Osteocyte (in vitro differentiated cells): Measurements from ENCODE around the gene JAK1. TPM values are rescaled to one million over a fixed set of nuclear protein-coding genes. Genes with fewer than 3 reads are reported as not detected.
"Not testable (repeated sequence)": the region's sequence is repeated elsewhere in the genome, so short reads cannot be mapped to it uniquely, and the experiment has no call there.

ENCODE experiments used
- DNase-seq: peaks from one replicate; pipeline ENCODE4 v3.0.0; 2021; ENCODE audit warnings: mixed read lengths; ENCODE audit not compliant: unreplicated experiment; ENCODE audit errors: extremely low spot score
- H3K27ac Mint-ChIP-seq: one replicate; pipeline ENCODE4 v1.8.0; 2021; ENCODE audit warnings: mild to moderate bottlenecking, mixed read lengths; ENCODE audit not compliant: unreplicated experiment
- H3K27me3 Mint-ChIP-seq: one replicate; pipeline ENCODE4 v1.8.0; 2021; ENCODE audit warnings: mixed read lengths; ENCODE audit not compliant: unreplicated experiment
- H3K36me3 Mint-ChIP-seq: one replicate; pipeline ENCODE4 v1.8.0; 2021; ENCODE audit warnings: mixed read lengths; ENCODE audit not compliant: unreplicated experiment
- H3K4me1 Mint-ChIP-seq: one replicate; pipeline ENCODE4 v1.8.0; 2021; ENCODE audit warnings: mixed read lengths; ENCODE audit not compliant: unreplicated experiment
- H3K4me3 Mint-ChIP-seq: one replicate; pipeline ENCODE4 v1.8.0; 2021; ENCODE audit warnings: mild to moderate bottlenecking, moderate library complexity, mixed read lengths; ENCODE audit not compliant: unreplicated experiment
- H3K9me3 Mint-ChIP-seq: one replicate; pipeline ENCODE4 v1.8.0; 2021; ENCODE audit warnings: mixed read lengths; ENCODE audit not compliant: unreplicated experiment
- total RNA-seq: library from RNA; stranded (reverse); gene quantifications from 2 replicates; pipeline ENCODE4 v1.2.1, GENCODE V29; 2021
- TF ChIP-seq, protein P1 (sequence below): fragments of 200-600 bp; sonication (generic); IDR thresholded peaks from 2 replicates; pipeline ENCODE4 v1.5.0; 2021; ENCODE audit warnings: antibody characterized with exemption, mild to moderate bottlenecking, moderate library complexity

Gene JAK1
- total RNA-seq, 1 donor from 2014 or later: 103 TPM

DNA sequence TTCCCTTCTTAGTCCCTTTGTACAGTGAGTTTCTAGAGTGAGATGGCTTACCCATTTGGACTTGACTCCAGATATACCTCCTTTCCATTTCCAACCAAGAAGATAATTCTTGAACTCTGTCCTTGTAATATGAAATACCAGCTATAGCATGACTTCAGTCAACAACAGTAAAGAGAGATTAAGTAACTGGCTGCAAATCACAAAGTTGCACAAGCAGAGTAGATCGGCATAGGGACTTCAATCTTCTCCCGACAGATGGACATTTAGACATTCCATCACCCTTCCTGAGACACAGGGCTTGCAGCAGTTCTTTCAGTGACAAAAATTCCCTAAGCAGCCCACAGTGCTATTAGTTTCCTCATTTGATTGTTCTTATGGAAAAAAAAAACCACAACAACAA lies 44.6 kb downstream of the JAK1 start:
- no peaks in the 10 kb centered on the region for H3K9me3 Mint-ChIP-seq
- TF ChIP-seq, protein P1, sequence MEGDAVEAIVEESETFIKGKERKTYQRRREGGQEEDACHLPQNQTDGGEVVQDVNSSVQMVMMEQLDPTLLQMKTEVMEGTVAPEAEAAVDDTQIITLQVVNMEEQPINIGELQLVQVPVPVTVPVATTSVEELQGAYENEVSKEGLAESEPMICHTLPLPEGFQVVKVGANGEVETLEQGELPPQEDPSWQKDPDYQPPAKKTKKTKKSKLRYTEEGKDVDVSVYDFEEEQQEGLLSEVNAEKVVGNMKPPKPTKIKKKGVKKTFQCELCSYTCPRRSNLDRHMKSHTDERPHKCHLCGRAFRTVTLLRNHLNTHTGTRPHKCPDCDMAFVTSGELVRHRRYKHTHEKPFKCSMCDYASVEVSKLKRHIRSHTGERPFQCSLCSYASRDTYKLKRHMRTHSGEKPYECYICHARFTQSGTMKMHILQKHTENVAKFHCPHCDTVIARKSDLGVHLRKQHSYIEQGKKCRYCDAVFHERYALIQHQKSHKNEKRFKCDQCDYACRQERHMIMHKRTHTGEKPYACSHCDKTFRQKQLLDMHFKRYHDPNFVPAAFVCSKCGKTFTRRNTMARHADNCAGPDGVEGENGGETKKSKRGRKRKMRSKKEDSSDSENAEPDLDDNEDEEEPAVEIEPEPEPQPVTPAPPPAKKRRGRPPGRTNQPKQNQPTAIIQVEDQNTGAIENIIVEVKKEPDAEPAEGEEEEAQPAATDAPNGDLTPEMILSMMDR: no peak
- no peaks in the 10 kb centered on the region for H3K36me3 Mint-ChIP-seq
- peaks cover 61% of the 10 kb centered on the region for H3K4me1 Mint-ChIP-seq
- no peak overlapping the region for H3K4me3 Mint-ChIP-seq
- H3K27ac Mint-ChIP-seq: peak overlapping the region; percentile 78
- DNase-seq: no peak
- no peaks in the 10 kb centered on the region for H3K27me3 Mint-ChIP-seq

DNA sequence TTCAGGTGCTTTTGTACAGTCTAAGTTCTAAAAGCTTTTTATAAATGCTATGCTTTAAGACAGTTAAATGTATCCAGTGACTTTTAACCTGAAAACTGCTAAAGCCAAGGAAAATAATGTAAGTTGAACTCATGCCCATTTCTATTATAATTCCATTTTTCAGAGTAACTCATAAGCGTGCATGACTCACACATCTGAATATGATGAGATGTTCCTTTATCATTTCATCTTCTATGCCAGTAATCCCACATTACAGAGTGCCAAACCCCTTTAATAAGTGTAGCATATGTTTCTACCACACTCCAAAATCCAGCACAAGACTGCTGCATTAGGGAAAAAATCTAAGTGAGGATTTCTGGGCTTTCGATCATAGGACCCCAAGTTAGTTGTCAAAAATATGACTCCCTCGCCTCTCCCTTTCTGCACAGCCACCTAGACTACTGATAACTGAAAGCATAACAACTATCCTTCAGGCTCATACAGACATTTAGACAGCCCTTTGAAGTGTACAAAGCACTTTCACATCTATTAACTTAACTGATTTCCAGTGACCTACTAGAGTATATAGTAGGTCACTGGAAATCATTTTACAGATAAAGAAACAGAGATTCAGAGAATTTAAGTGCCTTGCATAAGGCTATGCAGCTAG lies 45.3 kb downstream of the JAK1 start:
- no peaks in the 10 kb centered on the region for H3K36me3 Mint-ChIP-seq
- H3K27ac Mint-ChIP-seq: peak overlapping the region; percentile 78
- H3K9me3 Mint-ChIP-seq: no peaks in the 10 kb centered on the region
- no peaks in the 10 kb centered on the region for H3K27me3 Mint-ChIP-seq
- no peak for DNase-seq
- peaks cover 67% of the 10 kb centered on the region for H3K4me1 Mint-ChIP-seq
- TF ChIP-seq, protein P1: no peak
- H3K4me3 Mint-ChIP-seq: no peak overlapping the region

DNA sequence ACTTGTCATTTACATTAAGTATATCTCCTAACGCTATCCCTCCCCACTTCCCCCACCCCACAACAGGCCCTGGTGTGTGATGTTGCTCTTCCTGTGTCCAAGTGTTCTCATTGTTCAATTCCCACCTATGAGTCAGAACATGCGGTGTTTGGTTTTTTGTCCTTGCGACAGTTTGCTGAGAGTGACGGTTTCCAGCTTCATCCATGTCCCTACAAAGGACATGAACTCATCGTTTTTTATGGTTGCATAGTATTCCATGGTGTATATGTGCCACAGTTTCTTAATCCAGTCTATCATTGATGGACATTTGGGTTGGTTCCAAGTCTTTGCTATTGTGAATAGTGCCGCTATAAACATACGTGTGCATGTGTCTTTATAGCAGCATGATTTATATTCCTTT lies 47.2 kb downstream of the JAK1 start:
- not testable (repeated sequence) for H3K9me3 Mint-ChIP-seq, H3K36me3 Mint-ChIP-seq, H3K27ac Mint-ChIP-seq, DNase-seq, H3K27me3 Mint-ChIP-seq, H3K4me3 Mint-ChIP-seq
- peaks cover 76% of the 10 kb centered on the region for H3K4me1 Mint-ChIP-seq

DNA sequence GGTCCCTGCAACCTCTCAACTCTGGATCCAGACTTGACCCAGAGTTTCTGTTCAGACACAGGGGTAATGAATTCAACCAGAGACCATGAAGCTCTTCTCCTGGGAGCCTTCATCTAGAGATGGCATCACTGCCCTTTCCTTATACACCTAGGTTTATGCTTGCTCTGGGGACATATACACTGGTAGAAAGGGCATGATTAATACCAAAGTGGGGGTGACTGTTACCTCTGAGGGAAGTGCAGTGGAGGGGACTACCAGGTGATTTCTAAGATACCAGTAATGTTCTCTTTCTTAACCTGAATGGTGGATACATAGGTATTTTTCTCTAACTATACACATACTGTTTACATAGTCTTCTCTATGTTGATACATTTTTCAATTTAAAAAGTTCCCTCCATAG lies 48.4 kb downstream of the JAK1 start:
- peaks cover 80% of the 10 kb centered on the region for H3K4me1 Mint-ChIP-seq
- no peaks in the 10 kb centered on the region for H3K9me3 Mint-ChIP-seq
- H3K36me3 Mint-ChIP-seq: no peaks in the 10 kb centered on the region
- H3K27ac Mint-ChIP-seq: peak overlapping the region; percentile 90
- DNase-seq: no peak
- H3K4me3 Mint-ChIP-seq: peak overlapping the region; percentile 26
- H3K27me3 Mint-ChIP-seq: no peaks in the 10 kb centered on the region
- TF ChIP-seq, protein P1: no peak

DNA sequence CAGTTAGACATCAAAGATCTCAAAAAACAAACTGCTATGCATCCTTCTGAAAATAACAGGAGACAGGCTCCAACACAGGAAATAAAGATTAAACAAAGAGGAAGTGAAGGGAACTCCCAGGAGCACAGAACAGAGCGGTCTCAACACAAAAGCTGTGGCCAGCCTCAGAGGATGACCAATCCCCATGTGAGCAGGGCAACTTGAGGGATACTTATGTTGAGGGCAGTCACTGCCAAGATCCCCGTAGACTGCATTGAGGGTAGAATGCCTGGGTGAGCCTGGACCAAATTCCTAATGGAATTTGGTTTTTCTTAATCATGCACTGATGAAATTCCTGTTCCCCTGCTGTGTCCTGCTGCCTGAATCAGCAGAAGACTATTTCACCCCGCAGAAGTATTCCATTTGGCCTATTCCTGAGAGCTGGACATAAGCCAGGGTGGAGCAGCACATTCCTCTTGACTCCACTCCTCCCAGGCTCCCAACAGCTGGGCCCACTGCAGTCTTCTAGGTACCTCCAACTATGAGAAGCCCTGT lies 49.0 kb downstream of the JAK1 start:
- peak overlapping the region; percentile 90 for H3K27ac Mint-ChIP-seq
- no peaks in the 10 kb centered on the region for H3K36me3 Mint-ChIP-seq
- no peaks in the 10 kb centered on the region for H3K9me3 Mint-ChIP-seq
- H3K4me1 Mint-ChIP-seq: peaks cover 78% of the 10 kb centered on the region
- TF ChIP-seq, protein P1: no peak
- DNase-seq: peak; percentile 85
- no peaks in the 10 kb centered on the region for H3K27me3 Mint-ChIP-seq
- peak overlapping the region; percentile 42 for H3K4me3 Mint-ChIP-seq
